OCI-LY7 (cell line): ENCODE data around the gene RFNG.

Source experiments
- CTCF ChIP-seq: fragments of 200-600 bp; sonication (generic); conservative IDR thresholded peaks from 2 replicates; pipeline ENCODE4 v1.5.1; 2014; ENCODE audit warnings: mild to moderate bottlenecking, antibody characterized with exemption, low read length, moderate library complexity, mixed read lengths
- EZH2phosphoT487 ChIP-seq: fragments of 200-600 bp; sonication (generic); IDR thresholded peaks from 2 replicates; pipeline ENCODE4 v1.6.1; 2018; ENCODE audit warnings: low read depth, borderline replicate concordance, mild to moderate bottlenecking, mixed run types, antibody characterized with exemption, low read length, moderate library complexity, mixed read lengths

- TF ChIP-seq CTCF (no peak), EZH2phosphoT487 (no peak)
Observed at GRCh38 chr17:82020572-82021106, 31.0 kb downstream of the RFNG start.
